Measurements from ENCODE around the gene ITGAL. TPM values are rescaled to one million over a fixed set of nuclear protein-coding genes. Genes with fewer than 3 reads are reported as not detected.

ITGAL gene
- total and polyA plus RNA-seq, 2 of the 13 experiments (the other 11 are each of a cell fraction or from before 2014, with no cell fraction given): 0.86 to 1.2 TPM

DNA sequence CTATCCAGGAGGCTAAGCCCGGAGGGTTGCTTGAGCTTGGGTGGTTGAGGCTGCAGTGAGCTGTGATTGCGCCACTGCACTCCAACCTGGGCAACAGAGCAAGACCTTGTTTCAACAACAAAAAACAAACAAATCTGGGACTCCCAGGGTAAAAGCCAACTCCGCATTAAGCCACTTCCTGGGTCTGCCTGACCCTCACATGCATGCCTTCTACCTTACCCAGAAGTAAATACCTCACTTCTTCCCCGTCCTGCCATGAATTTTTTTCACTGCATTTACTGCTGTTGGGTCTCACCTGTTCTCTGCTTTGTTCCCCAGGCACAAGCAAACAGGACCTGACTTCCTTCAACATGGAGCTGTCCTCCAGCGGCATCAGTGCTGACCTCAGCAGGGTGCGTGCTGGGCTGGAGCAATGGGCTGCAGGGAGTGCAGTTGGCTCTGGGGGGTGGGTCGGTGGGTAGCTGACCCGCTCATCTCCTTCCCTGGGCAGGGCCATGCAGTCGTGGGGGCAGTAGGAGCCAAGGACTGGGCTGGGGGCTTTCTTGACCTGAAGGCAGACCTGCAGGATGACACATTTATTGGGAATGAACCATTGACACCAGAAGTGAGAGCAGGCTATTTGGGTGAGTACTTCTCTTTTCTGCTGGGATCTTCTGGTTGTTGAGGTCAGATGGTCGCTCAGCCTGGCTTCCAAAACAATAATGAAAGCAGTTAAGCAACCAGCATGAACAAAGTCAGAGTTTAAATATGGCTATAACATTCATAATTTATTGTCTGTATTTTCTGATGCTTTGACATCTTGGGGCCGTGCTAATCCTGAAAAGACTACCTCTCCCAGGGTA, 16.4 kb downstream of the ITGAL start (continued):
- TF ChIP-seq SNAI1 (CRISPR knock-in tag; IDR thresholded peaks at IDR 0.05; ENCODE audit: borderline replicate concordance) (no peak), ZNF501 (CRISPR knock-in tag; IDR thresholded peaks at IDR 0.05) (peak; percentile 69), ZFP82 (CRISPR knock-in tag; IDR thresholded peaks at IDR 0.05; ENCODE audit: borderline replicate concordance) (no peak), RFX5 (IDR thresholded peaks at IDR 0.05; ENCODE audit: low read depth, low read length) (no peak), TRIM24 (CRISPR knock-in tag; IDR thresholded peaks at IDR 0.05) (no peak), ZNF253 (CRISPR knock-in tag; IDR thresholded peaks at IDR 0.05; ENCODE audit: borderline replicate concordance) (no peak), CENPX (CRISPR knock-in tag; IDR thresholded peaks at IDR 0.05) (no peak), MEIS2 (CRISPR knock-in tag; IDR thresholded peaks at IDR 0.05) (0 out of 2 replicates have a peak, but pooled peaks have one; percentile 67), ZFP37 (CRISPR knock-in tag; IDR thresholded peaks at IDR 0.05; ENCODE audit: borderline replicate concordance) (peak; percentile 69; the same call in 1 of the 2 replicates), ZBTB38 (CRISPR knock-in tag; IDR thresholded peaks at IDR 0.05) (peak; percentile 47; the same call in 1 of the 2 replicates), ZNF607 (CRISPR knock-in tag; IDR thresholded peaks at IDR 0.05; ENCODE audit: borderline replicate concordance) (0 out of 2 replicates have a peak, but pooled peaks have one; percentile 40), ZNF737 (CRISPR knock-in tag; IDR thresholded peaks at IDR 0.05; ENCODE audit: borderline replicate concordance) (no peak), SP1 (IDR thresholded peaks at IDR 0.05) (no peak), SP1 (CRISPR knock-in tag; IDR thresholded peaks at IDR 0.05) (no peak), ADNP (CRISPR knock-in tag; IDR thresholded peaks at IDR 0.05) (peak; percentile 88; the same call in 1 of the 2 replicates), ZNF251 (CRISPR knock-in tag; IDR thresholded peaks at IDR 0.05) (no peak), SRF (IDR thresholded peaks at IDR 0.05; ENCODE audit: low read depth, low read length) (no peak), ZKSCAN1 (IDR thresholded peaks at IDR 0.05; ENCODE audit: low read length) (no peak), CHCHD3 (CRISPR knock-in tag; IDR thresholded peaks at IDR 0.05) (no peak), ZKSCAN8 (CRISPR knock-in tag; IDR thresholded peaks at IDR 0.05; ENCODE audit: borderline replicate concordance) (peak; percentile 75; the same call in 1 of the 2 replicates), ZNF34 (CRISPR knock-in tag; IDR thresholded peaks at IDR 0.05; ENCODE audit: borderline replicate concordance) (no peak), TARDBP (CRISPR knock-in tag; IDR thresholded peaks at IDR 0.05) (peak; percentile 31; the same call in 1 of the 2 replicates)
- TF ChIP-seq, protein P1, sequence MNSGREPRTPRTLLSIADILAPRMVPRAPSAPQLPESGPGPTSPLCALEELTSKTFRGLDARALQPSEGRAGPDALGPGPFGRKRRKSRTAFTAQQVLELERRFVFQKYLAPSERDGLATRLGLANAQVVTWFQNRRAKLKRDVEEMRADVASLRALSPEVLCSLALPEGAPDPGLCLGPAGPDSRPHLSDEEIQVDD (CRISPR knock-in tag; IDR thresholded peaks at IDR 0.05; ENCODE audit: borderline replicate concordance): no peak
- TF ChIP-seq, protein P2, sequence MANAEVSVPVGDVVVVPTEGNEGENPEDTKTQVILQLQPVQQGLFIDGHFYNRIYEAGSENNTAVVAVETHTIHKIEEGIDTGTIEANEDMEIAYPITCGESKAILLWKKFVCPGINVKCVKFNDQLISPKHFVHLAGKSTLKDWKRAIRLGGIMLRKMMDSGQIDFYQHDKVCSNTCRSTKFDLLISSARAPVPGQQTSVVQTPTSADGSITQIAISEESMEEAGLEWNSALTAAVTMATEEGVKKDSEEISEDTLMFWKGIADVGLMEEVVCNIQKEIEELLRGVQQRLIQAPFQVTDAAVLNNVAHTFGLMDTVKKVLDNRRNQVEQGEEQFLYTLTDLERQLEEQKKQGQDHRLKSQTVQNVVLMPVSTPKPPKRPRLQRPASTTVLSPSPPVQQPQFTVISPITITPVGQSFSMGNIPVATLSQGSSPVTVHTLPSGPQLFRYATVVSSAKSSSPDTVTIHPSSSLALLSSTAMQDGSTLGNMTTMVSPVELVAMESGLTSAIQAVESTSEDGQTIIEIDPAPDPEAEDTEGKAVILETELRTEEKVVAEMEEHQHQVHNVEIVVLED (CRISPR knock-in tag; IDR thresholded peaks at IDR 0.05; ENCODE audit: borderline replicate concordance): peak; percentile 15; the same call in 1 of the 2 replicates
- TF ChIP-seq, protein P3, sequence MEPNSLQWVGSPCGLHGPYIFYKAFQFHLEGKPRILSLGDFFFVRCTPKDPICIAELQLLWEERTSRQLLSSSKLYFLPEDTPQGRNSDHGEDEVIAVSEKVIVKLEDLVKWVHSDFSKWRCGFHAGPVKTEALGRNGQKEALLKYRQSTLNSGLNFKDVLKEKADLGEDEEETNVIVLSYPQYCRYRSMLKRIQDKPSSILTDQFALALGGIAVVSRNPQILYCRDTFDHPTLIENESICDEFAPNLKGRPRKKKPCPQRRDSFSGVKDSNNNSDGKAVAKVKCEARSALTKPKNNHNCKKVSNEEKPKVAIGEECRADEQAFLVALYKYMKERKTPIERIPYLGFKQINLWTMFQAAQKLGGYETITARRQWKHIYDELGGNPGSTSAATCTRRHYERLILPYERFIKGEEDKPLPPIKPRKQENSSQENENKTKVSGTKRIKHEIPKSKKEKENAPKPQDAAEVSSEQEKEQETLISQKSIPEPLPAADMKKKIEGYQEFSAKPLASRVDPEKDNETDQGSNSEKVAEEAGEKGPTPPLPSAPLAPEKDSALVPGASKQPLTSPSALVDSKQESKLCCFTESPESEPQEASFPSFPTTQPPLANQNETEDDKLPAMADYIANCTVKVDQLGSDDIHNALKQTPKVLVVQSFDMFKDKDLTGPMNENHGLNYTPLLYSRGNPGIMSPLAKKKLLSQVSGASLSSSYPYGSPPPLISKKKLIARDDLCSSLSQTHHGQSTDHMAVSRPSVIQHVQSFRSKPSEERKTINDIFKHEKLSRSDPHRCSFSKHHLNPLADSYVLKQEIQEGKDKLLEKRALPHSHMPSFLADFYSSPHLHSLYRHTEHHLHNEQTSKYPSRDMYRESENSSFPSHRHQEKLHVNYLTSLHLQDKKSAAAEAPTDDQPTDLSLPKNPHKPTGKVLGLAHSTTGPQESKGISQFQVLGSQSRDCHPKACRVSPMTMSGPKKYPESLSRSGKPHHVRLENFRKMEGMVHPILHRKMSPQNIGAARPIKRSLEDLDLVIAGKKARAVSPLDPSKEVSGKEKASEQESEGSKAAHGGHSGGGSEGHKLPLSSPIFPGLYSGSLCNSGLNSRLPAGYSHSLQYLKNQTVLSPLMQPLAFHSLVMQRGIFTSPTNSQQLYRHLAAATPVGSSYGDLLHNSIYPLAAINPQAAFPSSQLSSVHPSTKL (CRISPR knock-in tag; IDR thresholded peaks at IDR 0.05): peak; percentile 80
